Kidney (tissue), 14 donors: Measurements from ENCODE around the gene RFT1. TPM values are rescaled to one million over a fixed set of nuclear protein-coding genes. Genes with fewer than 3 reads are reported as not detected.

ENCODE experiments used
- DNase-seq, 5 donors: peaks; one replicate each; pipeline ENCODE4 v3.0.0-alpha.2; 2013 to 2020
- FAIRE-seq: peaks from 2 replicates; lab custom pipeline; 2012; peaks lifted over from hg19 to GRCh38; lab: Jason Lieb, UNC
- H3K27ac ChIP-seq, 2 donors: one replicate each; pipeline ENCODE4 v1.7.0; 2013; ENCODE audit warnings: low read depth in 2 of 2, low read length in 2 of 2, inconsistent platforms in 1 of 2
- H3K27me3 ChIP-seq: one replicate; pipeline ENCODE4 v1.7.1; 2013; ENCODE audit warnings: low read length, inconsistent platforms; ENCODE audit not compliant: control insufficient read depth, insufficient read depth
- H3K36me3 ChIP-seq, 3 donors: one replicate each; pipeline versions ENCODE4 v1.7.0 to v1.7.1; 2013; ENCODE audit warnings: low read length in 3 of 3, control low read depth in 1 of 3, inconsistent platforms in 1 of 3; ENCODE audit not compliant: insufficient read depth in 3 of 3, control insufficient read depth in 2 of 3
- H3K4me1 ChIP-seq, 3 donors: one replicate each; pipeline versions ENCODE4 v1.7.0 to v1.7.1; 2013; ENCODE audit warnings: low read length in 3 of 3, inconsistent platforms in 1 of 3, low read depth in 1 of 3; ENCODE audit not compliant: control insufficient read depth in 2 of 3, insufficient read depth in 2 of 3
- H3K4me3 ChIP-seq, 3 donors: one replicate each; pipeline versions ENCODE4 v1.7.0 to v1.8.1; 2013; ENCODE audit warnings: low read length in 3 of 3, control low read depth in 1 of 3, inconsistent platforms in 1 of 3
- H3K9ac ChIP-seq, 3 donors: one replicate each; pipeline versions ENCODE4 v1.7.0 to v1.7.1; 2013; ENCODE audit warnings: low read length in 3 of 3, control low read depth in 1 of 3, inconsistent platforms in 1 of 3
- H3K9me3 ChIP-seq, 3 donors: one replicate each; pipeline versions ENCODE4 v1.7.0 to v1.7.1; 2013; ENCODE audit warnings: low read length in 3 of 3, control low read depth in 1 of 3, inconsistent platforms in 1 of 3; ENCODE audit not compliant: control insufficient read depth in 2 of 3, insufficient read depth in 1 of 3
- CTCF ChIP-seq: IDR thresholded peaks from 3 replicates; pipeline ENCODE4 v1.5.1; 2012; ENCODE audit warnings: mild to moderate bottlenecking, moderate library complexity, borderline replicate concordance; ENCODE audit not compliant: insufficient read depth; ENCODE audit errors: extremely low read depth
- intact Hi-C: fragments of 100-400 bp; cut with DNase I; formaldehyde crosslinking; loops from one replicate; pipeline ENCODE4 v1.11.1; 2022
- polyA plus RNA-seq: library from polyadenylated mRNA; stranded (reverse); fragments of 350-450 nt; fragmentation: Illumina TruSeq; extraction: RNeasy Lipid Tissue Mini Kit (QIAGEN cat#74804); gene quantifications from one replicate; pipeline ENCODE4 v1.2.3, GENCODE V29; 2014; ENCODE audit warnings: low read depth, low replicate concordance; ENCODE audit not compliant: insufficient read depth
- total RNA-seq: library from RNA; stranded (reverse); fragmentation: NEBNext Ultra II Directional; extraction: Animal tissue kit (Norgen Biotek cat#: 25700); gene quantifications from one replicate; pipeline ENCODE4 v1.2.1, GENCODE V29; 2021
- donor health status: control.
- donor health status: control.
- donor health status: control.
- donor health status: control.
- donor health status: control.
- donor health status: DM: yes; HTN: yes; CAD: no.
- donor health status: Normal renal cell carcinoma (clear cell type).

Gene RFT1
- total and polyA plus RNA-seq, 2 donors from 2014 or later: 14.7 to 22.8 TPM

- Histone ChIP-seq H3K27me3 (no peaks in the 10 kb centered on the region), H3K4me1 (peaks cover 0 to 21% (median 13%) of the 10 kb centered on the region in 3 donors), H3K4me3 (no peak overlapping the region), H3K9ac (no peak overlapping the region), H3K36me3 (no peaks in the 10 kb centered on the region), H3K27ac (no peak overlapping the region), H3K9me3 (no peaks in the 10 kb centered on the region)
- intact Hi-C loops: no loop called here
- DNase-seq (peak in 1 of 5 donors; percentile 35), FAIRE-seq (no peak)
- TF ChIP-seq CTCF: no peak
These were observed 17.1 kb upstream of the RFT1 start for GRCh38 chr3:53147151-53147902.

GRCh38 chr3:53146319-53146891, 16.2 kb upstream of the RFT1 start:
- Histone ChIP-seq H3K4me1 (peaks cover 0 to 15% (median 13%) of the 10 kb centered on the region in 3 donors), H3K9ac (no peak overlapping the region), H3K4me3 (no peak overlapping the region), H3K27me3 (no peaks in the 10 kb centered on the region), H3K27ac (no peak overlapping the region), H3K36me3 (no peaks in the 10 kb centered on the region), H3K9me3 (no peaks in the 10 kb centered on the region)
- FAIRE-seq (no peak), DNase-seq (peak in 1 of 5 donors; percentile 42)
- intact Hi-C loops: no loop called here
- no peak for TF ChIP-seq CTCF

- TF ChIP-seq CTCF: no peak
These were observed 15.5 kb upstream of the RFT1 start for GRCh38 chr3:53145713-53146080.

More at GRCh38 chr3:53145713-53146080, 15.5 kb upstream of the RFT1 start:
- DNase-seq (peak in 1 of 5 donors; percentile 2), FAIRE-seq (no peak)
- Histone ChIP-seq H3K27ac (no peak overlapping the region), H3K9ac (no peak overlapping the region), H3K4me1 (peaks cover 0 to 15% (median 11%) of the 10 kb centered on the region in 3 donors), H3K4me3 (no peak overlapping the region), H3K9me3 (no peaks in the 10 kb centered on the region), H3K36me3 (no peaks in the 10 kb centered on the region), H3K27me3 (no peaks in the 10 kb centered on the region)
- intact Hi-C loops: no loop called here
